Measurements from ENCODE around the gene ZNF358.

GRCh38 chr19:7565332-7565731 is 49.4 kb downstream of the ZNF358 start:
- TF ChIP-seq, protein P1, sequence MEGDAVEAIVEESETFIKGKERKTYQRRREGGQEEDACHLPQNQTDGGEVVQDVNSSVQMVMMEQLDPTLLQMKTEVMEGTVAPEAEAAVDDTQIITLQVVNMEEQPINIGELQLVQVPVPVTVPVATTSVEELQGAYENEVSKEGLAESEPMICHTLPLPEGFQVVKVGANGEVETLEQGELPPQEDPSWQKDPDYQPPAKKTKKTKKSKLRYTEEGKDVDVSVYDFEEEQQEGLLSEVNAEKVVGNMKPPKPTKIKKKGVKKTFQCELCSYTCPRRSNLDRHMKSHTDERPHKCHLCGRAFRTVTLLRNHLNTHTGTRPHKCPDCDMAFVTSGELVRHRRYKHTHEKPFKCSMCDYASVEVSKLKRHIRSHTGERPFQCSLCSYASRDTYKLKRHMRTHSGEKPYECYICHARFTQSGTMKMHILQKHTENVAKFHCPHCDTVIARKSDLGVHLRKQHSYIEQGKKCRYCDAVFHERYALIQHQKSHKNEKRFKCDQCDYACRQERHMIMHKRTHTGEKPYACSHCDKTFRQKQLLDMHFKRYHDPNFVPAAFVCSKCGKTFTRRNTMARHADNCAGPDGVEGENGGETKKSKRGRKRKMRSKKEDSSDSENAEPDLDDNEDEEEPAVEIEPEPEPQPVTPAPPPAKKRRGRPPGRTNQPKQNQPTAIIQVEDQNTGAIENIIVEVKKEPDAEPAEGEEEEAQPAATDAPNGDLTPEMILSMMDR (conservative IDR thresholded peaks at IDR 0.05): no peak
- no peak for TF ChIP-seq ZFX (IDR thresholded peaks at IDR 0.05)
